ENCODE data around the gene ANKRD9.

The ANKRD9 gene

GRCh38 chr14:102524451-102525218 lies 15.1 kb upstream of the ANKRD9 start:
- TF ChIP-seq CEBPB (IDR thresholded peaks at IDR 0.05): no peak
- peak; percentile 87 for TF ChIP-seq NFIC (IDR thresholded peaks at IDR 0.05)
- peak; percentile 94 for TF ChIP-seq USF1 (IDR thresholded peaks at IDR 0.05)
- peak; percentile 78; the same call in 1 of the 2 replicates for TF ChIP-seq MAX (IDR thresholded peaks at IDR 0.05)
- no peak for TF ChIP-seq TCF12 (IDR thresholded peaks at IDR 0.05; ENCODE audit: low read depth)
- no peak for TF ChIP-seq FOXM1 (IDR thresholded peaks at IDR 0.05; ENCODE audit: borderline replicate concordance, low read depth)
- TF ChIP-seq TEAD4 (IDR thresholded peaks at IDR 0.05): no peak
- peak; percentile 88 for TF ChIP-seq RAD21 (IDR thresholded peaks at IDR 0.05; ENCODE audit: low read depth)
- no peak for TF ChIP-seq ZBTB7A (IDR thresholded peaks at IDR 0.05; ENCODE audit: low read depth)
- TF ChIP-seq EP300 (IDR thresholded peaks at IDR 0.05; ENCODE audit: borderline replicate concordance): no peak
- no peak for TF ChIP-seq YY1 (IDR thresholded peaks at IDR 0.05; ENCODE audit: low read depth)
- no peak for TF ChIP-seq EGR1 (IDR thresholded peaks at IDR 0.05)
- no peak for TF ChIP-seq REST (IDR thresholded peaks at IDR 0.05; ENCODE audit: low read depth)
- TF ChIP-seq CREB1 (IDR thresholded peaks at IDR 0.05; ENCODE audit: low read depth): no peak
- peak; percentile 76 for TF ChIP-seq TAF1 (IDR thresholded peaks at IDR 0.05; ENCODE audit: low read depth)

- no peak for TF ChIP-seq USF1 (IDR thresholded peaks at IDR 0.05)
- TF ChIP-seq TEAD4 (IDR thresholded peaks at IDR 0.05): no peak
- TF ChIP-seq MAX (IDR thresholded peaks at IDR 0.05): no peak
- no peak for TF ChIP-seq NFIC (IDR thresholded peaks at IDR 0.05)
- TF ChIP-seq EP300 (IDR thresholded peaks at IDR 0.05; ENCODE audit: borderline replicate concordance): no peak
- no peak for TF ChIP-seq FOXM1 (IDR thresholded peaks at IDR 0.05; ENCODE audit: borderline replicate concordance, low read depth)
- TF ChIP-seq TAF1 (IDR thresholded peaks at IDR 0.05; ENCODE audit: low read depth): no peak
- TF ChIP-seq ZBTB7A (IDR thresholded peaks at IDR 0.05; ENCODE audit: low read depth): no peak
- TF ChIP-seq REST (IDR thresholded peaks at IDR 0.05; ENCODE audit: low read depth): no peak
- no peak for TF ChIP-seq TCF12 (IDR thresholded peaks at IDR 0.05; ENCODE audit: low read depth)
- no peak for TF ChIP-seq EGR1 (IDR thresholded peaks at IDR 0.05)
- no peak for TF ChIP-seq YY1 (IDR thresholded peaks at IDR 0.05; ENCODE audit: low read depth)
- TF ChIP-seq CREB1 (IDR thresholded peaks at IDR 0.05; ENCODE audit: low read depth): no peak
- no peak for TF ChIP-seq CEBPB (IDR thresholded peaks at IDR 0.05)
Observed at GRCh38 chr14:102523569-102524450, 14.2 kb upstream of the ANKRD9 start.

GRCh38 chr14:102523200-102523568 lies 13.6 kb upstream of the ANKRD9 start:
- no peak for TF ChIP-seq USF1 (IDR thresholded peaks at IDR 0.05)
- no peak for TF ChIP-seq MAX (IDR thresholded peaks at IDR 0.05)
- TF ChIP-seq EP300 (IDR thresholded peaks at IDR 0.05; ENCODE audit: borderline replicate concordance): no peak
- no peak for TF ChIP-seq FOXM1 (IDR thresholded peaks at IDR 0.05; ENCODE audit: borderline replicate concordance, low read depth)
- TF ChIP-seq CEBPB (IDR thresholded peaks at IDR 0.05): no peak
- no peak for TF ChIP-seq REST (IDR thresholded peaks at IDR 0.05; ENCODE audit: low read depth)
- TF ChIP-seq TAF1 (IDR thresholded peaks at IDR 0.05; ENCODE audit: low read depth): no peak
- TF ChIP-seq EGR1 (IDR thresholded peaks at IDR 0.05): no peak
- TF ChIP-seq CREB1 (IDR thresholded peaks at IDR 0.05; ENCODE audit: low read depth): no peak
- no peak for TF ChIP-seq ZBTB7A (IDR thresholded peaks at IDR 0.05; ENCODE audit: low read depth)
- no peak for TF ChIP-seq RAD21 (IDR thresholded peaks at IDR 0.05; ENCODE audit: low read depth)
- no peak for TF ChIP-seq YY1 (IDR thresholded peaks at IDR 0.05; ENCODE audit: low read depth)

All from Ishikawa (cell line).